Non-pigmented ciliary epithelial cell (primary cell): ENCODE data around the gene CCBE1.
A peak's percentile ranks its signal among the peaks of the same experiment; 100 is the strongest.

ENCODE experiments used
- DNase-seq: peaks from one replicate; pipeline ENCODE4 v3.0.0-alpha.2; 2010; ENCODE audit warnings: low read depth

Gene CCBE1

DNA sequence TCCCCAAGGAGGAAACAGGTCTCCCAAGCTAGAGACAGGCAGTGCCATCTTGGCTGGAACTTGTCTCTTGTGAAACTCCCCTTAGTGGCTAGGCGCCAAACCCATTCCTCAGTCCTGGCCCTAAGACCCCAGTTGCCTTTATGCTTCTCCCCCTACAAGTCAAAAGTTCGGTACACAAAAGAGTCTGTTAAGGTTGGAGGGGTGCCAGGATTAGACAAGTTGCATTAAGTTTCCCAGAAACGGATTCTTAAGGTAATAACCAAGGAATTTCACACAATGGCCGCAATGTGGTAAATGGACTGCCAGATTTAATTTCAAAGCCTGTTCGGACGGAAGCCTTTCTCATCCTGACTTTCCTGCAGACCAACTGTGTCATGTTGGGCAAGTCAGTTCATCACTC is 80.7 kb downstream of the CCBE1 start:
- no peak for DNase-seq

DNA sequence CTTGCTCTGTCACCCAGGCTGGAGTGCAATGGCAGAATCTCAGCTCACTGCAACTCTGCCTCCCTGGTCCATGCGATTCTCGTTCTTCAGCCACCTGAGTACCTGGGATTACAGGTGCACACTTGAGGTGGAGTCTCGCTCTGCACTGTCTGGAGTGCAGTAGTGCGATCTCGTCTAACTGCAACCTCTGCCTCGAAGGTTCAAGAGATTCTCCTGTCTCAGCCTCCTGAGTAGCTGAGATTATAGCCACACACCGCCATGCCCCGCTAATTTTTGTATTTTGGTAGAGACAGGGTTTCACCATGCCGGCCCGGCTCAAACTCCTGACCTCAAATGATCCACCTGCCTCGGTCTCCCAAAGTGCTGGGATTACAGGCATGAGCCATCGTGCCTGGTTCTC is 83.3 kb downstream of the CCBE1 start:
- DNase-seq: no peak

DNA sequence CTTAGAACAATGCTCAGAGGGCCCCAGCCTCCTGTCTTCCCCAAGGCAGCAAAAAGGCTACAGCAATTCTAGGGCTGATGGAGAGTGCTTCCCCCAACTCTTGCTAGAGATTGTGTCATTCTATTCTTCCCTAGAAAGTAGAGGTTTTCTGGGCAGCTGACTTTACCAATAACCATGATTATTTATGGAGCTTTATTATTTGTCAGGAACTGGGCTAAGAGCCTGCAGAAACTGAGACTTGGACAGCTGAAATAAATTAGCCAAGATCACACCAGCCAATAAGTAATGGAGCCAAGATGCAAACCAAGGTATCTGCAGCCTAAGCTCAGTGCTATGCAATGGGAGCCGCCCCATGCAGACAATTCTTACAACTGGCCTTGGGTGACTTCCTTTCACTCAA is 84.8 kb downstream of the CCBE1 start:
- DNase-seq: no peak

DNA sequence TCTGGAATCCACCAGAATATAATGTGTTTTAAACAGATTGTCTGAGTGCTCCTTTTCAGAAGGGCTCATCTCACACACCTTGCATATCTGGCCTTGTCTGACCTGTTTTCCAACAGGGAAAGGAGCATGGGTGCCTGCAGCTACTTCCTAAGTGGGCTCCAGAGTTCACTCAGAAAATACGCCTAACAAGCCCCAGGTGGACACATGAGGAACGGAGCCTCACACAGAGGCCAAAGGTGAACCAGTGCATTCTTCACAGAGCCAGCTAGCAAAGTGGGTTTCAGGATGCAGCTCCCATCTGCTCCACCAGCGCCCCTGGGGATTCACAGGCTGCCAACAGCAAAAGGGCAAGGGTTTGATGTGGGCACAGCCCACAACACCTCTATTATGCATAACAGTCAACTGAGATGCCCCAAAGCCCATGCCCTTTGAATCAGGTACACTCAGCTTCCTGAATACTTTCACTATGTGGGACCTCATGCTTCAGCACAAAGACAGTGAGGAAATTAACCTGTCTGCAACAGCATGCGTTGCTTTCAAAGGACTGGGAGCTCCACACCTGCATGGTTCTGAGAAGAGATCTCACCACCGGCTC is 86.6 kb downstream of the CCBE1 start:
- DNase-seq: no peak

DNA sequence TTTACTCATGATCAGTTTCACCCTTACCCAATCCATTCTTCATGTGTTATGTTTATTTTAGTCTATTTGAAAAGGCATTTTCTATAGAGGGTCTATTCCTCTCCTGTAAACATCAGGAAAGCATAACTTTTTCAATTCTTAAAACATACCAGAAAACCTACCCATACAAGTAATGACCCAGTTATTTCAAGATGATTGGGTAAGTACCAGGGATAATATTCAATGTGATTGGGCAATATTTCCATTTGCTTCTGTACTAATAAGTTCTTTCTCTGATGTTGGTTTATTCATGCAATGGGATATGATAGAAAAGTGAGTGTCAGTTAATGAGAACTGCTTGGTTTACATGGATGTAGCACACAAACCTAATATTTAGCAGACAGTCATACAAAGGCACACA is 87.6 kb downstream of the CCBE1 start:
- DNase-seq: no peak

DNA sequence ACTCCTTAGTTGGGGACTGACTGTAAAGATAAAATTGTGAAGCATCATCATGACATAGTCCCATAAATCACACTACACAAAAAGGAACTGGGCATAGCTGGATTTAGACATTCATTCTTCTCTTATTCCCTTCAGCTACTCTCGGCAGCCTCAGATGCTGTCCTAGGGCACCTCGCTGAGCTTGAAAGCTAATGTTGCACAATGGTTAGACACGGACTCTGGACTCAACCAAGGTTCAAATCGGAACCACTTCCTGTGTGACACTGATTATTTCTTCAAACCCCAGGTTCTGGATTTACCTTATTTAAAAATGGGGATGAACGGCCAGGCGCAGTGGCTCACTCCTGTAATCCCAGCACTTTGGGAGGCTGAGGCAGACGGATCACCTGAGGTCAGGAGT is 89.8 kb downstream of the CCBE1 start:
- DNase-seq: no peak

DNA sequence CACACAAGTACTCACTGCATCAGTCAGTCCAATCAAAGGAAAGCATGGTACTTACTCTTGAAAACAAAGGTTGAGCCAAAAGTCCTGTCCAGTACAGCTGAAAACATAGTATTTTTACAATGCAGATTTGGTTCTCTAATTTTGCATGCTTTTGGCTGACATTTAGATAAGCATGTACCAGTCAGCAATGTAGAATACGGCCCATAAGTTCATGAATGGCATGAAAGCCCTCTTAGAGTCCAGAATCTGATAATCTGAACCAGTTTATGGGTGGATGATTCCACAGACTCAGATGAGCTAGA is 90.2 kb downstream of the CCBE1 start:
- DNase-seq: no peak

DNA sequence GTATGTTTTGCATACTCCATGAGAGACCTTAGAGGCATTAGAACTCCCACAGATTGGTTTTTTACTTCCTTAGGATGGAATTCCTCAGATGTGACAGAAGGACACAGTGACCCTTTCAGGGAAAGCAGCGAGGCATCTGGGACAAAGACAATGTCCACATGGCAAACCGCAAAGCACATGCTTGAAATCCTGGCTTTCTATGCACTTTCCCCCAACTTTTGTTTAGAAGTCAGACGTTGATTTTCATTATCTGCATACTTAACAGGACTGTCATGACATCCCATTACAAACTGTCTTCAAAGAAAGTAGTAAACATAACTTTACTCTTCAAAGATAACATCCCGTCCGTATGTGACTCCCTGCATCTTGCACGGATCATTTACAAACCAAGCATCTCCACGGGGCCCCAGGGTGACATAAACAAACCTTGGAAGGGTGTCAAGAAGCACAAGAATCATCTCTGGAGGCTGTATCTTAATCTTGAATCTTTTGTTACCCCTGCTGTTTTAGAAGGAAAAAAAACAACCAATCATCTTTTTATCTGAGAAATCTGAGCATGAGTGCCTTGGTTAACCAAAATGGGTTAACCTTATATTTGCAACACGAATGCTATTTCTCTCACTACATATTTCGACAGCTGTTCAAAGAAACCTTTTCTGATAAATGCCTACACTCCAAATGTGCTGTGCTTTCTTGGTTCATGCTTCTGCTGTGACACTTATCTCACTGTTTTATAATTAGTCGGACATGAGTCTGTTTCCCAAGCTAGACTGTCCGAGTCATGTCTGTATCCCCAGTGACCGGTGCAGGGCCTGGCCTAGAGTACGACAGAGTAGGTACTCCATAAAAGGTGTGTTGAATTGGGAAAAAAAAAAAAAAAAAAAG is 90.8 kb downstream of the CCBE1 start:
- peak; percentile 27 for DNase-seq

DNA sequence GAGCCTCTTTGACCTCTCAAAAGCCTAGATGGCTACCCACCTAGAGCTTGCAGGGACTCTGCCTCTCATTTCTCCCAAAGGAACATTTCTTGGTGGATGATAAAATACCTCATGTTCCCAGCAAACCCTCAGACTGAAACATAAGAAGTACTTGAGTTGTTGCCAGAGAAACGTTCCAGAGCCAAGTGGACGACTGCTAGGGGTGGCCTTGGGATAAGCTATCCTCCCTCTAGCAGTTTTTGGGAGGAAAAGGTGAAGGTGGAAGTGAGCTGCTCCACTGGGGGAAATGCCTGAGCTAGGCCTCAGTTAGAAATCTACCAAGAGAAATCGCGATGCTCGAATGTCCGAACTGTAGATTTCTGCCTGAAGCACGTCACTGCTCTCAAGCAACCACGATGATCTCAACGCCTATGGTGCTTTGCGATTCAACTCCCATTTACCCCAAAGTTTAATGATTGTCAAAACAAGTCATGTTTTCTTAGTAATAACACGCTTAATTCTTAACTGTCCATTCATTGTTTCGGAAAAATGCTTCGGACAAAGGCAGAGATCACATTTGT is 91.5 kb downstream of the CCBE1 start:
- DNase-seq: peak; percentile 22

DNA sequence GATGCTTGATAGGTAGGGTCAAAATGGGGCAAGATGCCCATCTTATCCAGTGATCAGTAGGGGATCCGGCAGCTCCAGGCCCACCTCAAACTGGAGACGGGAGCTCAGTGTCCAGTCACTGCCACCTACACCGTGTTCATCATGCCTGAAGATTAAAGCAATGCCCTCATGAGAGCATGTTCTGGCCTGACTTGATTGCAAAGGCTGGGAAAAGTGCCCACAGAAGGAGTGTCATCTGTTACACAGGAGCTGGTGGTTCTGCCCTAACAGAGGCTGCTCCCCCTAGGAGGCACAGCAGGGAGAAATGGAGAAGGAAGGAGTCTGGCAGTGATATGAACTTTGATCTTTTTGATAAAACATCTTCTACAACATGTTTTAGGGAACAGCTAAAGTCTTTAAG is 92.3 kb downstream of the CCBE1 start:
- DNase-seq: no peak

DNA sequence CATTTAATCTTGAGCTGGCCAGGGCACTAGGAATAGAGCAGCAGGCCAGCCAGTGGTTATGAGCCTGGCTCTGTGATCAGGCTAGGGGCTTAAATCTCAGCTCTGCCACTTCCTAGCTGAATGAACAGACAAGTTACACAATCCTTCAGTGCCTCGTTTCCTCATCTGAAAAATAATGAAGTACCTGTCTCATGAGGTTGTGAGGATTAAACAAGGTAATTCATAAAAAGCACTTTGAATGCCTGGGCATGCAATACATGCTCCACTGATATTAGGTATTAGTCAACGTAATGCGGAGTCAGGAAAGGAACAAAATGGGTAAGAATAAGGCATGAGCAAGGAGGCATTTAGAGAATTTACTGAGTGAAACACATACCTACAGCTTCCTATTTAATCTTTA is 100.2 kb downstream of the CCBE1 start:
- no peak for DNase-seq

DNA sequence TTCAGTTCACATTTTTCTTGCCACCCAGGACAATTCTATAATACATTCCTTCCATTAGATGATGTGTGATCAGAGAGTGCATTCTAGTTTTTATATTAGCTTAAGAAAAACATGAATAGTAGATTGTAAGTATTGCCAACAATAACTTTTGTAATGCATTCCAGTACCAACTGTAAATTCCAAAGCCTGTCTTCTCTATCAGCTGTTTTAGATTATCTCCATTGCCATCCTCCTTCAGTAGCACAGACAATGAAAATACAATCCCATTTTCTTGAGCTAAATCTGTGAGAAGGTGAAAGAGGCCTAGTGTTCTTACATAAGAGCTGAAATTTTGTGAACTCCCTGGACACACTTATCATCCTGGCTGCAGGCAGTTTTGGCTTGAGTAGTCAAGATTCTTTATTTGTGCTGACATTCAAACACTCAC is 103.9 kb downstream of the CCBE1 start:
- no peak for DNase-seq

DNA sequence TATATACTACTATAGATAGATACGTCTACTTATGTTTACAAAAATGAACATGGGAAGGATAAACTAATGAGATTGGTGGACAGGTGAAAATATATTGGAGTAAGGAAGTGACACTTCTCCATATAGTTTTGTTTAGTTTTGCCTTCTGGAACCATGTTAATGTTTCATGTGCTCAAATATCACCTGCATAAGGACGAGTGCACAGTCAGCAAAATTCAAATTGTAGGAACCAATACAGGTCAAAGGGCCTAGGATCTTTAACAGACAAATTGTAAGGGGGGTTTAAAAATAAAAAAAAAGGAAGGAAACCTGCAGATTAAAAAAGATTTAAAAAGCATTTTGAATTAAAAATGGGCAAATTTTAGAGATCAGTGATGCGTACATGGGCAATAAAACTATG is 104.6 kb downstream of the CCBE1 start:
- DNase-seq: no peak

DNA sequence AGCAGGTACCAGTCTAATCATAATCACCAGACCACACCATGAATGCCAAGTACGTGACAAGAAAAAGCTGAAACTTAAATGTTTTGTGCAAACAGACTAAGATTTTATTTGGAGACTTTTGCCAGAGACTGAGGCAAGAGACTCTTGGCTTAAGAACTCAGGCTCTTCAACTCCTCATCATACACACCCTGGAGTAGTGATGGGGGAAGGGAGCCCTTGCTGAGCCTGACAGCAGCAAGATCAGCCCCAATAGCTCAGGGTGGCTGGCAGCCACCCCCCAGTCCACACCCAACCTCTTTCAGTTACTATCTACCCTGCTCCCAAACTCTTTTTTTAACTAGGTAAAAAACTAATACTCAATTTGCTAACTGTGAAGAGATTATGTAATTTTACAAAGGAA is 114.8 kb downstream of the CCBE1 start:
- no peak for DNase-seq

DNA sequence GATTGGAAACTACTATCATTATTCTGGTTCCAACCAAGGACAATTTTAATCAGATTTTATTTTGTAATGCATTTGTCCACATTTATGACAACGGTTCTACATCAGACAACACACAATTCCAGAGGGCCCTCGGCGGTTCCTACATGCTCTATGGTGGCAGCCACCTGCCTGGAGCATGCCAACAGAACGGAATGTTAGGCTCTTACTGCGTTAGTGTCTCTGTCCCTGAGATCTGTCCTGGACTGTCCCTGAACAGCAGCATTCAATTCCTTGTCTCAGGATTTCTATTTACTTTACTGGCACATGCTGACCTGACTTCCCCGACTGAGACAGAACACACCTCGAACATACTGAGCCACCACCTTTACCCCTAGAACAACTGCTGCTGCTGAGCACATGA is 117.7 kb downstream of the CCBE1 start:
- DNase-seq: no peak

DNA sequence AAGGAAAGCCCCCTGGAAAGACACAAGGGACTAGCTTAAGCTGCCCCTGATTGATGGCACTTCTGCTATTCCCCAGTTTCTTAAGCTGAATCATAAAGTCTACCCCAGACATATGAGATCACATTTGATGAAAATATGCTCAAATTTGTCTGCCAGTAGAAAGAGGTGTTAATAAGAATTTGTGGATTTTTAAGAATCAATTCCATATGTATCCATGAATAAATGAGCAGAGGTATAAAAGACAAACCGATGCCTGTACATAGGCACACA is 119.9 kb downstream of the CCBE1 start:
- DNase-seq: no peak

DNA sequence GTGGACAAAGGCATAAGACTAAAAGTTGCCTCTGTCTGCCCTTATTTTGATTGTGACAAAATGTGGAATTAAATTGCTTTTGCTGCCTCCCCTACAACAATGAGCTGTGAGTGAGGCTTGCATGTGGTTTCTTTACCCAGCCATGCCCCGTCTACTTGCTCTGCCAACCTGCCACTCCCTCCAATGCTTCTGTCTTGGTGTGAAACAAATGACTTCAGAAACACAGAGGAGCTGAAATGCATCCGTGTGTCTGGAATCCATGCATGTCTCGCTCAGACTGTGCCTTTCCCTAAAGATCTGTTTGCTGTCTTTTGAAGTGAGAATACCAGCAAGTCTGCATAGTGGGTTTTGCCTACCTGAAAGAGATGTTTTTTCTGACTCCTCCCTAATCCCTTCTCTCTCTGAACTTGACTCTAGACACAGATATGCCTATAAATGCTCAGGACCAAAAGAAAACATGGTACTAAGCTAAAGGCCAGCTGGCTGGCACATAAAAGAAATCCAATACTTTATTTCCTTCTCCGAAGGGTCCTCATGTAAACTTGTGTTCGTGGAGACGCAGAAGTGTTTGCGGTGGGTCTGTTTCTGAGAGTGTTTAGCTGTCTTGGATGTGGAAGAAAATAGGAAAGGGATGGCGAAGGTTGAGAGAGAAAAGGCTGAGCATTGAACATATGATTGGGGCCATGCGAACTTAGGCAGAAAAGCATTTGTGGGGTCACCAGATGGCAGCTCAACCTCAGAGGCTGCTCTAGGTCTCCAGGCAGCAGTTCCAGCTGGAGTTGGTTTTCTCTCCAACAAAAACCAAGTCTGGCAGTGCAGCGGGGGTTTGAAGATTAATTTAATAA is 120.5 kb downstream of the CCBE1 start:
- DNase-seq: no peak

DNA sequence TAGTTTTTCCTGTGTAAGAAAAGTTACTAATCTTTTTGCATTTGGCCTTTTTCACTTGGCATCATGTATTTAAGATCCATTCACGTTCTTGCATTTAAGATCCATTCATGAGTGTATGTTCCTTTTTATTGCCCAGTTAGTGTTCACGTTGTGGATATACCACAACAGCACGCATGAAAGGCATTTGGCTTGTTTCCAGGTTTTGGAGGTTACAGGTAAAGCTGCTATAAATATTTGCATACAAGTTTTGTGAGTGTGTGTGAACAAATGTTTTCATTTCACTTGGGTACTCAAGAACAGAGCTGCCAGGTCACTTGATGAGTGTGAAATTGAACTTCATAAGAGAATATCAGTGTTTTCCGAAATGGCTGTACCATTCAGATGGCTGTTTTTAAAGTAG is 121.2 kb downstream of the CCBE1 start:
- DNase-seq: no peak

DNA sequence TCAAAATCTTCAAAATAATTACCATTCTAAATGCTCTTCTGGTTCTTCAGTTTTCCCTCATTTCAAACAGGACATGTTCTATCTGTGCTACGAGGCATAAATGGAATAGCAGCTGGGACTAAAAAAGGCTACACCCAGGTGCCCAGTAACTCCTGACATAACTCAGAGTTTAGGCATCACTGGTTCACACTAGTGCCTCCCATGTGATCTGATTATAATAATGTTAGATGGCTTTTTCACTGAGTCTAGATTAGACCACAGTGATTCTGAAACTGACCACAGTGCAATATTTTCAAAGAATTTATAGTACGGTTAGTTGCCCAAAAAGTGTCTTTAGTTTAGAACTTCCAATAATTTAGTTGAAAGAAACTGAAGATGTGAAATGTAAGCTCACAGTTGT is 123.3 kb downstream of the CCBE1 start:
- no peak for DNase-seq

DNA sequence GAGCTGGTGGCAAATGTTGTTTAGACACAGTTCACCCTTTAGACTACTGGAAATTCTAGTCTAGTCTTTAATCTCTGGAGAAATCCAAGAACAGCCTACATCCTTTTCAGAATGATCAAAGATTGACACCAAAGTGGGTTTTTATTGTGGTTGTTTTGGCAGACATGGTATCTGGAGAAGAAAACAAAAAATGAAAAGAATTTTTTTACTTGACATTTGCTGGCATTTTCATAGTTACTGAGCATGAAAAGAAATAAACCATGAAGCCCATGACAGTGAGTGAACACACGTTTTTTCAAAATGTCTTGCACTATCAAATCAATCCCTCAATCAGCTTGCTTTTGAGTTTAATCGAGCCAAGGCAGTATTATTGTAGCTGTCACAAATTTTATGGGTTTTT is 125.3 kb downstream of the CCBE1 start:
- no peak for DNase-seq

DNA sequence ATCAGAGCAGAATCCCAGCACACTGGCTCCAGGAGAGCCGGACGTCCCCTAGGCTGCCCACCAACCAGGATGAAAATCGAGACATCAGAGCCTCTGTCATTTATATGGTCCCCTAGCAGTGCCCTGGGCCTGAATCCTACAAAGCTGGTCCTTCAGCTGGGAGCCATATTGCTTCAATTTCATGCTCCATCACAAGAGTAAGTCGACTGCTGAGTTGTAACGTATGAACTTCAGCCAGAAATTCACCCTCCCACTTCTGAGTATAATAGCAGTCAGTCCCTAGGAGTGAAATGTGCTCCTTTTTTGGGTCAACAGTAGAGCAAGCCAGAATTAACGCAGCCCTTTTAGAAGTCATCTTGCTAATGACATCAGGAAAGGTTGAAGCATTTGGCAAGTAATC is 126.4 kb downstream of the CCBE1 start:
- no peak for DNase-seq

DNA sequence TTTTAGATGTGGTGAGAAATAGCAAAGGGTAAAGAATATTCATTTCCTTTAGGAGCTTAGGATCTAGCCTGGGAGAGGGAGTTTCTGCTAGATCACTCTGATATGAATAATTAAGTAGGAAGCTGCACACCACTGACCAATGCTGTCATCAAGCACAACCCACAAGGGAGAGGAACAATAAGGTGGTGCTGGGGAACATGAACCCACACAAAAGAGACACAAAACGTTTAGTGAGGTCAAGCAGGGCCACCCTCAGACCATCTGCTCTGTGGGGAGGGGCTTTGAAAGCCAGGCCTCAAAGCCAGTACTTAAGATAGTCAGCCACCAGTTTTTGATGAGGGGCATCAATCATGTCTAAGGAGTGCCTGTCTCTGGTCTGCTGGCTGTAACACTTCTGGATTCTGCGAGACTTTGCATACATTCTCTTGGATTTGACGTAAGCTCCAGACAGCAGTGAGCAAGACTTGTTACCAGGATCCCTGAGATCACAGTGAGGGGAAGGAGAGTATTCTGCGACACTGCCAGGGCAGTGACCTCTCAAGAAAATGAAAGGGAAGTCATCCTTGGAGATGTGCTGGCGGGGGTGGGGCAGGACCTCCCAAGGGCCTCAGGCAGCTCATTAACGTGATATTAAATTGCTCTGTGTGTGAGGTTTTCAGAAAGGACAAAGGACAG is 127.0 kb downstream of the CCBE1 start:
- no peak for DNase-seq

DNA sequence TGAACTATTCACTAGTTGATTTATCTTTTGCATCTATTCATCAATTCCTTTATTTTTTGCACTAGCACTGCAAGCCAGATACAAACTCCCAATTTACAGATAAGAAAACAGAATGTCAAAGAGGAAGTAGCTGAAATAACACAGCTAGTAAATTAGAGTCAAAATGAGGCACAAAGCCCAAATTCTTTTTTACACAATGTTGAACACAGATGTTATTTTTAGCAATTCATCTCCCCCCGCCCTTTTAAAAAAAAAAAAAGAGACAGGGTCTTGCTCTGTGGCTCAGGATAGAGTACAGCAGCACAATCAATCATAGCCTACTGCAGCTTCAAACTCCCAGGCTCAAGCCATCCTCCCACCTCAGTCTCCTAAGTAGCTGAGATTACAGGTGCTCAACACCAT is 127.8 kb downstream of the CCBE1 start:
- no peak for DNase-seq
